Kidney epithelial cell (primary cell): Measurements from ENCODE around the gene OGA. TPM values are rescaled to one million over a fixed set of nuclear protein-coding genes. Genes with fewer than 3 reads are reported as not detected.

Experiments
- DNase-seq: peaks from one replicate; pipeline ENCODE4 v3.0.0-alpha.2; 2010; ENCODE audit warnings: low read depth
- H3K27me3 ChIP-seq: 2 replicates; pipeline ENCODE4 v1.6.0; 2011; ENCODE audit warnings: low read length; ENCODE audit not compliant: control insufficient read depth, insufficient read depth
- H3K36me3 ChIP-seq: 2 replicates; pipeline ENCODE4 v1.5.1; 2011; ENCODE audit warnings: low read length; ENCODE audit not compliant: control insufficient read depth, insufficient read depth
- H3K4me3 ChIP-seq: 2 replicates; pipeline ENCODE4 v1.5.1; 2011; ENCODE audit warnings: low read depth, mild to moderate bottlenecking, control low read depth, low read length
- total RNA-seq: library from RNA; depleted of rRNA; stranded (reverse); fragments of >200 nt; gene quantifications from 2 replicates; pipeline ENCODE4 v1.2.3, GENCODE V29; 2015
- TF ChIP-seq, protein P1 (sequence below): IDR thresholded peaks from 2 replicates; pipeline ENCODE4 v1.5.1; 2011; ENCODE audit warnings: mild to moderate bottlenecking, moderate library complexity, low read length, control low read depth, inconsistent platforms; ENCODE audit not compliant: insufficient read depth, poor library complexity, severe bottlenecking

Gene OGA
- total RNA-seq, 1 donor from 2014 or later = 78.9 TPM

GRCh38 chr10:101780187-101780817, 37.9 kb downstream of the OGA start:
- TF ChIP-seq, protein P1, sequence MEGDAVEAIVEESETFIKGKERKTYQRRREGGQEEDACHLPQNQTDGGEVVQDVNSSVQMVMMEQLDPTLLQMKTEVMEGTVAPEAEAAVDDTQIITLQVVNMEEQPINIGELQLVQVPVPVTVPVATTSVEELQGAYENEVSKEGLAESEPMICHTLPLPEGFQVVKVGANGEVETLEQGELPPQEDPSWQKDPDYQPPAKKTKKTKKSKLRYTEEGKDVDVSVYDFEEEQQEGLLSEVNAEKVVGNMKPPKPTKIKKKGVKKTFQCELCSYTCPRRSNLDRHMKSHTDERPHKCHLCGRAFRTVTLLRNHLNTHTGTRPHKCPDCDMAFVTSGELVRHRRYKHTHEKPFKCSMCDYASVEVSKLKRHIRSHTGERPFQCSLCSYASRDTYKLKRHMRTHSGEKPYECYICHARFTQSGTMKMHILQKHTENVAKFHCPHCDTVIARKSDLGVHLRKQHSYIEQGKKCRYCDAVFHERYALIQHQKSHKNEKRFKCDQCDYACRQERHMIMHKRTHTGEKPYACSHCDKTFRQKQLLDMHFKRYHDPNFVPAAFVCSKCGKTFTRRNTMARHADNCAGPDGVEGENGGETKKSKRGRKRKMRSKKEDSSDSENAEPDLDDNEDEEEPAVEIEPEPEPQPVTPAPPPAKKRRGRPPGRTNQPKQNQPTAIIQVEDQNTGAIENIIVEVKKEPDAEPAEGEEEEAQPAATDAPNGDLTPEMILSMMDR = no peak
- no peak for DNase-seq
- peaks cover 38% of the 10 kb centered on the region for H3K27me3 ChIP-seq
- no peaks in the 10 kb centered on the region for H3K36me3 ChIP-seq
- no peak overlapping the region for H3K4me3 ChIP-seq

DNA sequence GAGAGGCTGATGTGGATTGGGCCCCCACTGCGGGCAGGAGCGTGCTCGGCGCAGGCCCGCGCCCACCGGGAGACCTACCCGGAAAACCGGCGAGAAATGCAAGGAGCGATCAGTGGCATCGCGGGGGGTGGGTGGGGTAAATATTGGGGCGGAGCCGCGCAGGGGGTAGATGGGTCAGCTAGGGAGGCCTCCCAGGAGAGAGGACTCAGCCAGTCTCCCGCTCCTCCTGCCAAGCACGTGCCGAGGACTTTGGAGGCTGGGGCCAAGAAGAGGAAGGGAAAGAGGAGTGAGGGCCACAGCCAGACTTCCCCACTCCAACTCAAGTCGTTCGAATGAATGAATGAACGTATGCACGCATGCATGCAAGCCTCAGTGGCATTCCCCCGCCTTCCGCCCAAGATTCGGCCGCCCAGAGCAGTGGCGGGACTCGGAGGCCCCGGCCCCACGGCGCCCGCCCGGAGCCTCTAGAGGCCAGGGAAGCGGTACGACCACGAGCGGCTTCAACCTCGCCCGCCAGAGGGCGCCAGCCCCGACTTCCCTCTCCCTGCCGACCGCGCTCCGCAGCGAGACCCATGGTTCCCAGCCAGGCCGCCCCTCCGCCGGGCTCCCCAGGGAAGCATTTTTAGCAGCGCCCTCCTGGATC, 38.6 kb downstream of the OGA start:
- Histone ChIP-seq H3K4me3 (no peak overlapping the region), H3K36me3 (no peaks in the 10 kb centered on the region), H3K27me3 (peaks cover 45% of the 10 kb centered on the region)
- no peak for DNase-seq
- TF ChIP-seq, protein P1 = peak; percentile 87

- Histone ChIP-seq H3K36me3 (no peaks in the 10 kb centered on the region), H3K4me3 (no peak overlapping the region), H3K27me3 (peaks cover 52% of the 10 kb centered on the region)
- no peak for DNase-seq
- TF ChIP-seq, protein P1 = no peak
Observed at GRCh38 chr10:101778781-101779543, 39.3 kb downstream of the OGA start.

DNA sequence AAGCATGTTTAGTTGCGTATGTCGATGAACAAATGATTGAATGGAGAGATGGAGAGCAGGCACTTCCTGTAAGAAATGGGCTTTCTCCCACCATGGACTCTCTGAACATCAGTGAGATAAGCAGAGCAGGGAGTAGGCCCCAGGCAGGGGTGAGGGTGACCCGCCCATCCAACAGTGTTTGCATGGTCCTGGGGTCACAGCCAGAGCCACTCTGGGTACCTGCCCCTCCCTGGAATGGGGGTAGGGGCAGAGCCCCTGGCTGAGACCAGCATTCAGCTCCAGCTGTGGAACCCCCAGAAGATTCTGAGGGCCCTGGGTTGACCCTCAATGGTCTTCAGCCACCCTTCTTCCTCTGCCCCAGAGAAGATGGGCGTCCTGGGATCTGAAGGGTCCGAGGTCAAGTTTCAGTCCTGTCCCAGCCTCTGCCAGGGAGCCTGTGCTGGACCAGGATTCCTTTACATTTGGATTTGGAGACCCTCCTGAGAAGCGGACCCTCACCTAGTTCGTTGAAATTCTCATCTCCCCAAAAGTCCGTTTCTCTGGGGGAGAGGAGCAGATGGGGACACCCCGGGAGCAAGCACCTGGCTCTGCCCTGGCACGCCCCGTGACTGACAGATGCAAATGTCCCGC, 40.0 kb downstream of the OGA start:
- Histone ChIP-seq H3K4me3 (no peak overlapping the region), H3K27me3 (peaks cover 56% of the 10 kb centered on the region), H3K36me3 (no peaks in the 10 kb centered on the region)
- no peak for DNase-seq
- TF ChIP-seq, protein P1 = no peak

- Histone ChIP-seq H3K4me3 (no peak overlapping the region), H3K27me3 (peaks cover 62% of the 10 kb centered on the region), H3K36me3 (no peaks in the 10 kb centered on the region)
- no peak for DNase-seq
- TF ChIP-seq, protein P1 = no peak
Observed at GRCh38 chr10:101777619-101778145, 40.6 kb downstream of the OGA start.
